Measurements from ENCODE around the gene PRRT1B.

DNA sequence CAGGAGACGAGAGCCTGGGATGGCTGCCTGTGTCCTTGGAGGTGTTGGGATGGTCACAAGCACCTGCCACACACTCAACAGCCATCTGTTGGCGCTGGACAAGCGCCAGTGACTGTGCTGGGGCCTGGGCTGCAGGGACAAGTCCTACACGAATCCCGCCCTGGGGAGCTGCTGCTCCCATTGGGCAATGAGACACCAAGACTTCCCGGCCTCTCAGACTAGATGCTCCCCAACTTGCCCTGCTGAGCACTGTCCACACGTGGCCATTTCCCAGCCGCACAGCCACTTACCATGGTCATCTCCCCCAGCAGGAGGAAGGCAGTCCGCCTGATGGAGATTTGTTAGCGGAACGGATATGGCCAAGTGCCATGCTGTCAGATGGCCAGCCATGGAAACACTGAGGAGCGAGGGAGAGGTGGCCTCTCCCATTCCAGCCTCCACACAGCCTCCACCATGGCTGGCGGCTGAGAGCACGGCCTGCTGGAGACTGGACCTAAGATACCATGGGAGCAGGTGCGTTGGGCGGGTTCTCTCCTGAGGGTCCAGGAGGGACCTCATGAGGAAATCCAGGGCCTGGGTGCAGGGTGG is 43.9 kb downstream of the PRRT1B start:
- TF ChIP-seq EZH2 (IDR thresholded peaks at IDR 0.05; ENCODE audit: low read length, missing control alignments) = no peak
- TF ChIP-seq, protein P1, sequence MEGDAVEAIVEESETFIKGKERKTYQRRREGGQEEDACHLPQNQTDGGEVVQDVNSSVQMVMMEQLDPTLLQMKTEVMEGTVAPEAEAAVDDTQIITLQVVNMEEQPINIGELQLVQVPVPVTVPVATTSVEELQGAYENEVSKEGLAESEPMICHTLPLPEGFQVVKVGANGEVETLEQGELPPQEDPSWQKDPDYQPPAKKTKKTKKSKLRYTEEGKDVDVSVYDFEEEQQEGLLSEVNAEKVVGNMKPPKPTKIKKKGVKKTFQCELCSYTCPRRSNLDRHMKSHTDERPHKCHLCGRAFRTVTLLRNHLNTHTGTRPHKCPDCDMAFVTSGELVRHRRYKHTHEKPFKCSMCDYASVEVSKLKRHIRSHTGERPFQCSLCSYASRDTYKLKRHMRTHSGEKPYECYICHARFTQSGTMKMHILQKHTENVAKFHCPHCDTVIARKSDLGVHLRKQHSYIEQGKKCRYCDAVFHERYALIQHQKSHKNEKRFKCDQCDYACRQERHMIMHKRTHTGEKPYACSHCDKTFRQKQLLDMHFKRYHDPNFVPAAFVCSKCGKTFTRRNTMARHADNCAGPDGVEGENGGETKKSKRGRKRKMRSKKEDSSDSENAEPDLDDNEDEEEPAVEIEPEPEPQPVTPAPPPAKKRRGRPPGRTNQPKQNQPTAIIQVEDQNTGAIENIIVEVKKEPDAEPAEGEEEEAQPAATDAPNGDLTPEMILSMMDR (conservative IDR thresholded peaks at IDR 0.05 in 1 of 2, IDR thresholded peaks at IDR 0.05 in 1 of 2; ENCODE audit: low read depth in 1 of 2, low read length in 2 of 2) = no peak

Measured in fibroblast of lung (primary cell).